ENCODE measurements around the gene SPPL2C.

Gene SPPL2C

GRCh38 chr17:45888392-45888791 is 43.7 kb downstream of the SPPL2C start:
- no peak for DNase-seq

- DNase-seq, result peak; percentile 46
Observed at GRCh38 chr17:45889579-45889978, 44.9 kb downstream of the SPPL2C start.

GRCh38 chr17:45893725-45894021 is 49.0 kb downstream of the SPPL2C start:
- DNase-seq, result no peak

DNA sequence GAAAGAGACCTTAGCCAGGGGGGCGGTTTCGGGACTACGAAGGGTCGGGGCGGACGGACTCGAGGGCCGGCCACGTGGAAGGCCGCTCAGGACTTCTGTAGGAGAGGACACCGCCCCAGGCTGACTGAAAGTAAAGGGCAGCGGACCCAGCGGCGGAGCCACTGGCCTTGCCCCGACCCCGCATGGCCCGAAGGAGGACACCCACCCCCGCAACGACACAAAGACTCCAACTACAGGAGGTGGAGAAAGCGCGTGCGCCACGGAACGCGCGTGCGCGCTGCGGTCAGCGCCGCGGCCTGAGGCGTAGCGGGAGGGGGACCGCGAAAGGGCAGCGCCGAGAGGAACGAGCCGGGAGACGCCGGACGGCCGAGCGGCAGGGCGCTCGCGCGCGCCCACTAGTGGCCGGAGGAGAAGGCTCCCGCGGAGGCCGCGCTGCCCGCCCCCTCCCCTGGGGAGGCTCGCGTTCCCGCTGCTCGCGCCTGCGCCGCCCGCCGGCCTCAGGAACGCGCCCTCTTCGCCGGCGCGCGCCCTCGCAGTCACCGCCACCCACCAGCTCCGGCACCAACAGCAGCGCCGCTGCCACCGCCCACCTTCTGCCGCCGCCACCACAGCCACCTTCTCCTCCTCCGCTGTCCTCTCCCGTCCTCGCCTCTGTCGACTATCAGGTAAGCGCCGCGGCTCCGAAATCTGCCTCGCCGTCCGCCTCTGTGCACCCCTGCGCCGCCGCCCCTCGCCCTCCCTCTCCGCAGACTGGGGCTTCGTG is 49.5 kb downstream of the SPPL2C start, which contains the start of gene MAPT:
MAPT (plus strand) TSS at position 533 of the 763 bp plus-strand sequence. CDS start 67,784 bp downstream, outside the sequence.
- DNase-seq, result peak; percentile 96

GRCh38 chr17:45895304-45895968 is 50.8 kb downstream of the SPPL2C start:
- DNase-seq, result peak; percentile 53

DNA sequence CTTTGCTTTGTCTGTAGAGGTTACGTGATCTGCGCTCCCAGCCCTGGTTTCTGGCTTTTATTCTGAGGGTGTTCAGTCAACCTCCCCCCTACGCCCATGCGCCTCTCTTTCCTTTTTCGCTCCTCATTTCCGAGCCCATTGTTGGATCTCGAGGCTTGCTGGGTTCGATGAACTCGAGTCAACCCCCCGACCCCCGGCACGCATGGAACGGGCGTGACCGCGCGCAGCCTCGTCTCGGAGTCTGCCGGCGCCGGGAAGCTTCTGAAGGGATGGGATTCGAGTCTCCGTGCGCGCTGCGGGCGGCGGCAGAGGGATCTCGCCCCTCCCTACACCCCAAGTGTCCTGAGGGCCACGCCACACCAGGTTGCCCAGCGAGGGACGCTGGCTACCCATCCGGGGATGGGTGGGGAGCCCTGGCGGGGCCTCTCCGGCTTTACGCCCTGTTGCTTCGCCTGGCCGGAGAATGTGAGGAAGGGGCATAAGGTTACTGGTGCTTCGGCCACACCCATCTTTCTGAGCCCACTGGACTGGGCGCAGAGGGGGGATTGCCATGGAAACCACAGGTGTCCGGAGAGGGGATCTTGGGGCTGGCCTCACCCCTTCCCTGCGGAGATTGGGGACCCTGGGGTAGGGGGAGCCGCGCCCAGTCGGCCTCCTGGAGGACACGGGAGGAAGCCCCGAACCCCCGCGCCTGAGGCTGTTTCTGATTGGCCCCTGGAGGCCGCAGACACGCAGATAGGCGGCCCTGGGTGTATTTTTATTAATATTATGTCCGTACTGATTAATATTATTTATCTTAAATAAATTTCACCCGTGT is 51.5 kb downstream of the SPPL2C start:
- peak; percentile 35 for DNase-seq

All from NCI-H82 (cell line).